ENCODE results near the gene TRAPPC3L.

Gene TRAPPC3L

GRCh38 chr6:116447052-116447451 lies 98.4 kb downstream of the TRAPPC3L start:
- TF ChIP-seq CTBP1 (IDR thresholded peaks at IDR 0.05; ENCODE audit: borderline replicate concordance) (no peak), BHLHE40 (IDR thresholded peaks at IDR 0.05; ENCODE audit: borderline replicate concordance) (no peak), TARDBP (IDR thresholded peaks at IDR 0.05) (no peak), ARNT (IDR thresholded peaks at IDR 0.05) (no peak), L3MBTL2 (conservative IDR thresholded peaks at IDR 0.05) (no peak), NFRKB (IDR thresholded peaks at IDR 0.05) (no peak), LEF1 (IDR thresholded peaks at IDR 0.05; ENCODE audit: borderline replicate concordance) (no peak), PKNOX1 (IDR thresholded peaks at IDR 0.05) (no peak), SP1 (IDR thresholded peaks at IDR 0.05) (no peak), ZNF384 (IDR thresholded peaks at IDR 0.05) (no peak), FOXA1 (IDR thresholded peaks at IDR 0.05) (no peak), SUZ12 (IDR thresholded peaks at IDR 0.05) (no peak), FOXM1 (IDR thresholded peaks at IDR 0.05; ENCODE audit: borderline replicate concordance) (no peak), FOXK2 (IDR thresholded peaks at IDR 0.05) (no peak), HDGF (IDR thresholded peaks at IDR 0.05; ENCODE audit: borderline replicate concordance) (no peak), ELF4 (IDR thresholded peaks at IDR 0.05) (no peak)
- ChIA-PET CTCF (interaction anchor here (0.6 to 1.0 kb wide), 3 partner anchors 12 to 64 kb away, joined by 3 to 5 read pairs (median 3); partner anchors contain the start of gene CALHM5), POLR2A (no interaction called here)
- DNase-seq (ENCODE audit: extremely low spot score), result no peak

DNA sequence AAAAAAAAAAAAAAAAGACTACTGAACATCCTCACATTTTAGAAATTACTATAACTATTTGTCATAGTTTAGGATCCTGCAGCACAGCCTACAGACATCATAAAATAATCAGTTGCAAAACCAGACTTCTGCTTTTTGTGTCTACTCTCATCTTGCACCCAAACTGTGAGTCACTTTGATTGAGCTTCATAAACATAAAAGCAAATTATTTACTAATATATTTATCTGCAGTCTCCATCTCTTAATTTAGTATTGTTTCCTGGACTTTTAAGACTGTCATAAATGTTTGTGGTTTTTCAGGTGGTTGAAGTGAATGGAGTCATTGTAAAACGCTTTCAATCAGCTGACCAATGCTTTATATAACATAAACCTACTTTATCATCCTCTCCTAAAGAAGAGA lies 99.1 kb downstream of the TRAPPC3L start:
- ChIA-PET POLR2A (no interaction called here), CTCF (interaction anchor here (0.6 to 1.4 kb wide), 3 partner anchors 12 to 177 kb away, joined by 3 to 5 read pairs (median 5); no protein-coding TSS in a partner anchor)
- DNase-seq (ENCODE audit: extremely low spot score), result no peak
- TF ChIP-seq HDGF (IDR thresholded peaks at IDR 0.05; ENCODE audit: borderline replicate concordance), result no peak
- no peak for TF ChIP-seq TARDBP (IDR thresholded peaks at IDR 0.05)
- no peak for TF ChIP-seq NFRKB (IDR thresholded peaks at IDR 0.05)
- no peak for TF ChIP-seq BHLHE40 (IDR thresholded peaks at IDR 0.05; ENCODE audit: borderline replicate concordance)
- TF ChIP-seq PKNOX1 (IDR thresholded peaks at IDR 0.05), result no peak
- TF ChIP-seq ZNF384 (IDR thresholded peaks at IDR 0.05), result no peak
- no peak for TF ChIP-seq LEF1 (IDR thresholded peaks at IDR 0.05; ENCODE audit: borderline replicate concordance)
- no peak for TF ChIP-seq SP1 (IDR thresholded peaks at IDR 0.05)
- no peak for TF ChIP-seq L3MBTL2 (conservative IDR thresholded peaks at IDR 0.05)
- no peak for TF ChIP-seq FOXM1 (IDR thresholded peaks at IDR 0.05; ENCODE audit: borderline replicate concordance)
- no peak for TF ChIP-seq CTBP1 (IDR thresholded peaks at IDR 0.05; ENCODE audit: borderline replicate concordance)
- TF ChIP-seq SUZ12 (IDR thresholded peaks at IDR 0.05), result no peak
- TF ChIP-seq FOXA1 (IDR thresholded peaks at IDR 0.05), result no peak
- TF ChIP-seq FOXK2 (IDR thresholded peaks at IDR 0.05), result no peak
- TF ChIP-seq ELF4 (IDR thresholded peaks at IDR 0.05), result no peak
- no peak for TF ChIP-seq ARNT (IDR thresholded peaks at IDR 0.05)

GRCh38 chr6:116445102-116445501 lies 100.4 kb downstream of the TRAPPC3L start:
- DNase-seq (ENCODE audit: extremely low spot score), result no peak
- TF ChIP-seq HDGF (IDR thresholded peaks at IDR 0.05; ENCODE audit: borderline replicate concordance) (no peak), FOXK2 (IDR thresholded peaks at IDR 0.05) (no peak), ELF4 (IDR thresholded peaks at IDR 0.05) (no peak), FOXA1 (IDR thresholded peaks at IDR 0.05) (no peak), LEF1 (IDR thresholded peaks at IDR 0.05; ENCODE audit: borderline replicate concordance) (no peak), BHLHE40 (IDR thresholded peaks at IDR 0.05; ENCODE audit: borderline replicate concordance) (no peak), SP1 (IDR thresholded peaks at IDR 0.05) (no peak), ZNF384 (IDR thresholded peaks at IDR 0.05) (no peak), FOXM1 (IDR thresholded peaks at IDR 0.05; ENCODE audit: borderline replicate concordance) (no peak), ARNT (IDR thresholded peaks at IDR 0.05) (no peak), CTBP1 (IDR thresholded peaks at IDR 0.05; ENCODE audit: borderline replicate concordance) (no peak), SUZ12 (IDR thresholded peaks at IDR 0.05) (no peak)
- ChIA-PET CTCF (interaction anchor here (0.9 to 1.1 kb wide), 2 partner anchors 24 to 177 kb away, joined by 3 read pairs; no protein-coding TSS in a partner anchor), POLR2A (interaction anchor here (0.9 kb wide), 1 partner anchor 165 kb away, joined by 3 read pairs; the partner anchor contains the start of gene TSPYL1)

Measured in HEK293T (cell line).